Measurements from ENCODE around the gene ATG9A.

GRCh38 chr2:219278655-219279150, 49.3 kb upstream of the ATG9A start:
- TF ChIP-seq CTCF (IDR thresholded peaks at IDR 0.05) (no peak), MLX (CRISPR knock-in tag; IDR thresholded peaks at IDR 0.05) (no peak), CBFB (CRISPR knock-in tag; IDR thresholded peaks at IDR 0.05; ENCODE audit: low read depth) (no peak)
